GM12878 (cell line): ENCODE data around the gene GPRC5C. TPM values are rescaled to one million over a fixed set of nuclear protein-coding genes. Genes with fewer than 3 reads are reported as not detected.
A peak's percentile ranks its signal among the peaks of the same experiment; 100 is the strongest.

ENCODE experiments used
- CBX5 ChIP-seq: sonication (generic); IDR thresholded peaks from 2 replicates; pipeline ENCODE4 v1.6.1; 2016; ENCODE audit warnings: low read depth, moderate library complexity, mild to moderate bottlenecking, inconsistent platforms
- CREM ChIP-seq: IDR thresholded peaks from 2 replicates; pipeline ENCODE4 v1.6.1; 2014; ENCODE audit warnings: antibody characterized with exemption, low read depth
- IRF4 ChIP-seq: IDR thresholded peaks from 2 replicates; pipeline ENCODE4 v1.6.1; 2011; ENCODE audit warnings: low read depth, low read length
- LARP7 ChIP-seq: fragments of 450-650 bp; IDR thresholded peaks from 2 replicates; pipeline ENCODE4 v1.6.1; 2017; ENCODE audit warnings: mild to moderate bottlenecking
- MYB ChIP-seq: fragments of 150-350 bp; IDR thresholded peaks from 2 replicates; pipeline ENCODE4 v1.6.1; 2014; ENCODE audit warnings: mild to moderate bottlenecking, low read depth, low read length, borderline replicate concordance
- PAX8 ChIP-seq: fragments of 450-650 bp; IDR thresholded peaks from 2 replicates; pipeline ENCODE4 v1.6.1; 2017; ENCODE audit warnings: mild to moderate bottlenecking, moderate library complexity
- PML ChIP-seq: IDR thresholded peaks from 2 replicates; pipeline ENCODE4 v1.6.1; 2012; ENCODE audit warnings: low read length, inconsistent platforms
- RB1 ChIP-seq: fragments of 450-650 bp; formaldehyde crosslinking; IDR thresholded peaks from 2 replicates; pipeline ENCODE4 v1.6.1; 2017; ENCODE audit warnings: mild to moderate bottlenecking, borderline replicate concordance
- RELB ChIP-seq: fragments of 450-650 bp; IDR thresholded peaks from 2 replicates; pipeline ENCODE4 v1.6.1; 2017; ENCODE audit warnings: low read depth, mild to moderate bottlenecking, moderate library complexity
- RFX5 ChIP-seq: IDR thresholded peaks from 2 replicates; pipeline ENCODE4 v1.6.1; 2011; ENCODE audit warnings: low read depth, low read length, improper control_type of control experiment
- SPI1 ChIP-seq: IDR thresholded peaks from 2 replicates; pipeline ENCODE4 v1.6.1; 2011; ENCODE audit warnings: low read depth, mild to moderate bottlenecking, low read length, moderate library complexity, borderline replicate concordance; ENCODE audit not compliant: insufficient read depth
- polyA plus RNA-seq, 11 experiments: library from polyadenylated mRNA; depleted of rRNA in 4 of 11; unstranded in 6 of 11; stranded (reverse) in 5 of 11; fragments of >200 nt; fragmentation: Nextera tagmentation in 4 of 11; fragmentation: Illumina TruSeq in 1 of 11; extraction: Ambion mirVana in 4 of 11; extraction: Trizol in 1 of 11; gene quantifications; 1 replicate in 1 of 11; 2 replicates in 10 of 11; pipeline versions ENCODE4 v1.2.1 to v1.2.3, GENCODE V29; 2011 to 2016; ENCODE audit warnings: inconsistent platforms in 2 of 11, missing spikeins in 2 of 11, low read depth in 1 of 11
- total RNA-seq, 4 experiments: library from RNA; depleted of rRNA in 3 of 4; stranded (reverse); fragments of >200 nt in 3 of 4; fragmentation: Illumina TruSeq in 1 of 4; extraction: Trizol in 1 of 4; gene quantifications; 2 replicates each; pipeline versions ENCODE4 v1.2.1 to v1.2.3, GENCODE V29; 2013 to 2021
- TF ChIP-seq, protein P1 (sequence below): fragments of 450-650 bp; IDR thresholded peaks from 2 replicates; pipeline ENCODE4 v1.6.1; 2017; ENCODE audit warnings: antibody characterized with exemption, mild to moderate bottlenecking, moderate library complexity

Gene GPRC5C
- total and polyA plus RNA-seq, 10 of the 15 experiments (the other 5 are each of a cell fraction or from before 2014, with no cell fraction given) = 0.04 to 1.3 (median 0.36) TPM; not detected in 2

GRCh38 chr17:74431568-74432423, at the start of gene GPRC5C (continued):
- TF ChIP-seq, protein P1, sequence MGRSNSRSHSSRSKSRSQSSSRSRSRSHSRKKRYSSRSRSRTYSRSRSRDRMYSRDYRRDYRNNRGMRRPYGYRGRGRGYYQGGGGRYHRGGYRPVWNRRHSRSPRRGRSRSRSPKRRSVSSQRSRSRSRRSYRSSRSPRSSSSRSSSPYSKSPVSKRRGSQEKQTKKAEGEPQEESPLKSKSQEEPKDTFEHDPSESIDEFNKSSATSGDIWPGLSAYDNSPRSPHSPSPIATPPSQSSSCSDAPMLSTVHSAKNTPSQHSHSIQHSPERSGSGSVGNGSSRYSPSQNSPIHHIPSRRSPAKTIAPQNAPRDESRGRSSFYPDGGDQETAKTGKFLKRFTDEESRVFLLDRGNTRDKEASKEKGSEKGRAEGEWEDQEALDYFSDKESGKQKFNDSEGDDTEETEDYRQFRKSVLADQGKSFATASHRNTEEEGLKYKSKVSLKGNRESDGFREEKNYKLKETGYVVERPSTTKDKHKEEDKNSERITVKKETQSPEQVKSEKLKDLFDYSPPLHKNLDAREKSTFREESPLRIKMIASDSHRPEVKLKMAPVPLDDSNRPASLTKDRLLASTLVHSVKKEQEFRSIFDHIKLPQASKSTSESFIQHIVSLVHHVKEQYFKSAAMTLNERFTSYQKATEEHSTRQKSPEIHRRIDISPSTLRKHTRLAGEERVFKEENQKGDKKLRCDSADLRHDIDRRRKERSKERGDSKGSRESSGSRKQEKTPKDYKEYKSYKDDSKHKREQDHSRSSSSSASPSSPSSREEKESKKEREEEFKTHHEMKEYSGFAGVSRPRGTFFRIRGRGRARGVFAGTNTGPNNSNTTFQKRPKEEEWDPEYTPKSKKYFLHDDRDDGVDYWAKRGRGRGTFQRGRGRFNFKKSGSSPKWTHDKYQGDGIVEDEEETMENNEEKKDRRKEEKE = no peak
- no peak for TF ChIP-seq PAX8
- TF ChIP-seq CREM = no peak
- TF ChIP-seq CBX5 = no peak
- TF ChIP-seq LARP7 = peak; percentile 35; the same call in 1 of the 2 replicates
- no peak for TF ChIP-seq RB1
- no peak for TF ChIP-seq SPI1
- TF ChIP-seq IRF4 = no peak
- TF ChIP-seq PML = no peak
- no peak for TF ChIP-seq MYB
- TF ChIP-seq RELB = no peak
- no peak for TF ChIP-seq RFX5
